ENCODE measurements around the gene XRN1.
"Not testable (repeated sequence)": the region's sequence is repeated elsewhere in the genome, so short reads cannot be mapped to it uniquely, and the experiment has no call there.

XRN1 gene, protein sequence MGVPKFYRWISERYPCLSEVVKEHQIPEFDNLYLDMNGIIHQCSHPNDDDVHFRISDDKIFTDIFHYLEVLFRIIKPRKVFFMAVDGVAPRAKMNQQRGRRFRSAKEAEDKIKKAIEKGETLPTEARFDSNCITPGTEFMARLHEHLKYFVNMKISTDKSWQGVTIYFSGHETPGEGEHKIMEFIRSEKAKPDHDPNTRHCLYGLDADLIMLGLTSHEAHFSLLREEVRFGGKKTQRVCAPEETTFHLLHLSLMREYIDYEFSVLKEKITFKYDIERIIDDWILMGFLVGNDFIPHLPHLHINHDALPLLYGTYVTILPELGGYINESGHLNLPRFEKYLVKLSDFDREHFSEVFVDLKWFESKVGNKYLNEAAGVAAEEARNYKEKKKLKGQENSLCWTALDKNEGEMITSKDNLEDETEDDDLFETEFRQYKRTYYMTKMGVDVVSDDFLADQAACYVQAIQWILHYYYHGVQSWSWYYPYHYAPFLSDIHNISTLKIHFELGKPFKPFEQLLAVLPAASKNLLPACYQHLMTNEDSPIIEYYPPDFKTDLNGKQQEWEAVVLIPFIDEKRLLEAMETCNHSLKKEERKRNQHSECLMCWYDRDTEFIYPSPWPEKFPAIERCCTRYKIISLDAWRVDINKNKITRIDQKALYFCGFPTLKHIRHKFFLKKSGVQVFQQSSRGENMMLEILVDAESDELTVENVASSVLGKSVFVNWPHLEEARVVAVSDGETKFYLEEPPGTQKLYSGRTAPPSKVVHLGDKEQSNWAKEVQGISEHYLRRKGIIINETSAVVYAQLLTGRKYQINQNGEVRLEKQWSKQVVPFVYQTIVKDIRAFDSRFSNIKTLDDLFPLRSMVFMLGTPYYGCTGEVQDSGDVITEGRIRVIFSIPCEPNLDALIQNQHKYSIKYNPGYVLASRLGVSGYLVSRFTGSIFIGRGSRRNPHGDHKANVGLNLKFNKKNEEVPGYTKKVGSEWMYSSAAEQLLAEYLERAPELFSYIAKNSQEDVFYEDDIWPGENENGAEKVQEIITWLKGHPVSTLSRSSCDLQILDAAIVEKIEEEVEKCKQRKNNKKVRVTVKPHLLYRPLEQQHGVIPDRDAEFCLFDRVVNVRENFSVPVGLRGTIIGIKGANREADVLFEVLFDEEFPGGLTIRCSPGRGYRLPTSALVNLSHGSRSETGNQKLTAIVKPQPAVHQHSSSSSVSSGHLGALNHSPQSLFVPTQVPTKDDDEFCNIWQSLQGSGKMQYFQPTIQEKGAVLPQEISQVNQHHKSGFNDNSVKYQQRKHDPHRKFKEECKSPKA (N-terminal part only)

DNA sequence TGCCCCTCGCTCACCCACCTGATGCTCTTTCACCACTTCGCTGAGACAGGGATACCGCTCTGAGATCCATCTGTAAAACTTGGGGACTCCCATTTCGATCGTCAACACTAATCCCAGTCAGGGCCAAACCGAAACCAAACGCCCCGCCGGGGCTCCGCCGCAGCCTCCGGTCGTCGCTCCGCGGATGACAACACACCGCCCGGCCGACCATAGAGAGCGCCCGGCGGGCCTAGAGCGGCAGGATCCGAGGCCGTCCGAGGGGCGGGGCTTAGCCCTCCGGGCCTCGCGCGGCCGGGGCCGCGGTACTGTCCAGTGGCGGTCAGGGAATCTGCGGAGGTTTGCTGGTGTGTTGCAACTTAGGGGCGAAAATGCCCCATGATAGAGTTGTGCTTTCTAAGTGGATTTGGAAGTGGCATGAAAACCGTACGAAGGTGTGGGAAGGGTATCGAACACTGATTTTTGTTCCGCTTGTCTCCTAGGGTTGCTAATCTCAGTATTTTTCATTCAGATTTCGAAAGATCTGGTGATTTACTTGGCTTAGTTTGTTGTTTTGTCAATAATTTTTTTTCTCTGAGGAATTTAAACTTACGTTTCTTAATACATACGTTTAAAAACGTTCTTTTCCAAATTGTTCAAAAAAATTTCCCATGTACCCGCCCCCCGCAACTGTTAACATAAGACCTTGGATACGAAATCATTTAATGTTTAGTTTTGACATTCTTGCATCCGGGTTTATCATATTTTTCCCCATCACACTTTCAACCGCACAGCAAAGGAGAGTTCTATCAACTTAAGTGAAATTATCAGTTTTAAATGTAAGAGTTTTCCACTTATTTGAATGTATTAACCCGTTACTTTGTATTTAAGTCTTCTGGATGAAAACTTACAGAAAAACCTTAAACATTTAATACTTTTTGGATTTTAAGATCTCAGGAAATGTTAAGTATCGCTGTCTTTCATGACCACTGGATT, at the start of gene XRN1:
XRN1 (minus strand) TSS at position 186 of the 972 bp plus-strand sequence; CDS start at position 93, 93 bp downstream.
- peak; percentile 92 for DNase-seq

DNA sequence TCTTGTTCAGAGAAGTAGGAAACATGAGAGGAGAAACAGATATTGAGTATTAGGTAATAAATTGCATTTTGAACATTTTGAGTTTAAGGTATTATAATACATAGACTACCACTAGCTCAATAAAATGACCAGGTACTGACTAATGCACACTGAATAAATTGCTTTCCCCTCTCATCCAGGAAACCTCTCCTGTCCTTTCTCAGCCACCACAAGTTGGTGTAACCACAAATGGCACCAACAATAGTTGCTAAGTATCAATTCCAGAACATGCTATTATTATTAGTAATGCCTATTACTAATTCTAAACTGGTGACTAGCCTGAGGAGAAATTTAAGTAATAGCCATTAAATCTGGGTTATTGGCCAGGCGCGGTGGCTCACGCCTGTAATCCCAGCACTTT, 47.3 kb upstream of the XRN1 start:
- DNase-seq, result no peak

GRCh38 chr3:142492184-142492583, 44.3 kb upstream of the XRN1 start:
- no peak for DNase-seq

DNA sequence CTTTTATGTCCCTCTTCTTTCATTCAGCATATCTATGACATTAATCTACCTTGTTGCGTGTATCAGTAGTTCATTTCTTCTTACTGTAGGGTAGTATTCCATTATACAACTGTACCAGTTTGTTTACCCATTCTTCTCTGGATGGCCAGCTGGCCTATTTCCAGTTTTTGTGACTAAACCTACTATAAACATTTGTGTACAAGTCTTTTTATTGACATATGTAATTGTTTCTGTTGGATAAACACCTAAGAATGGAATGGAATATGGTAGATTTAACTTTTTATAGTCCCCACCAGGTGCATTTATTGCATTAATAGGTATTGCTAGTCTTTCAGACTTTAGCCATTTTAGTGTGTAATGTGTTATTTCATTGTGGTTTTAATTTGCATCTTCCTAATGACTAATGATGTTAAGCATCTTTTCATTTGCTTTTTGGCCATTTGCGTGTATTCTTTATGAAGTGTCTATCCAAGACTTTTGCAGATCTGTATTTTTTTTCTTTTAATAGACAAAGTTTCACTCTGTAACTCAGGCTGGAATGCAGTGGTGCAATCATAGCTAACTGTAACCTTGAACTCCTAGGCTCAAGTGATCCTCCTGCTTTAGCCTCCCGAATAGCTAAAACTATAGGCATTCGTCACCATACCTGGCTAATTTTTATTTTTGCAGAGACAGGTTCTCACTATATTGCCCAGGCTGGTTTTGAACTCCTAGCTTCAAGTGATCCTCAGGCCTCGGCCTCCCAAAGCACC, 41.9 kb upstream of the XRN1 start:
- DNase-seq, result no peak

GRCh38 chr3:142484912-142485435, 37.1 kb upstream of the XRN1 start:
- DNase-seq, result no peak

- no peak for DNase-seq
Measured at GRCh38 chr3:142481196-142481595, 33.4 kb upstream of the XRN1 start.

DNA sequence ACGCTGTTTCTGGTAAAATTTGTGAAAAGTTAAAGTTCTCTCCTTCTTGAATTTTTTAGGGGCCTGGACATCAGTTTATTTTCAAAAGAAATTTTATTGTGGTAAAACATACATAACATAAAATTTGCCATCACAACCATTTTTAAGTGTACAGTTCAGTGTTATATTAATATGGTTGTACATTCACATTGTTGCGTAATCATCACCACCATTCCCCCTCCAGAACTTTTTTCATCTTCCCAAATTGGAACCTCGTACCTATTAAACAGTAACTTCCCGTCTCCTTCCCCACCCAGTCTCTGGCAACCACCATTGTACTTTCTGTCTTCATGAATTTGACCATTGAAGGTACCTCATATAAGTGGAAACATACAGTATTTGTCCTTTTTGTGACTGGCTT, 23.0 kb upstream of the XRN1 start:
- no peak for DNase-seq

DNA sequence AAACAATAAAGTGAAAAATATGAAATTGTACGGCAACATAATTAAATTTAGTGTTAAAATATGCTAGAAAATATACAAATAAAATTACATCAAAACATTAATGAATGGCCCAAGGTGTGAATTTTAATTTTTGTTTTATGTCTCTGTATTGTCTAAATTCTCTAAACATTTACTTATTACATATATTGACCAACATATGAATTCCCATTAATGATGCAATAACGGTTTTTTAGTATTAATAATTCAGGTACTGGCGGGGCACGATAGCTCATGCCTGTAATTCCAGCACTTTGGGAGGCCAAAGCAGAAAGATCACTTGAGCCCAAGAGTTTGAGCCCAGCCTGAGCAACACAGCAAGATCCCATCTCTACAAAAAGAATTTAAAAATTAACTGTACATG, 20.6 kb upstream of the XRN1 start:
- DNase-seq, result no peak

GRCh38 chr3:142467768-142468167, 19.9 kb upstream of the XRN1 start:
- DNase-seq, result no peak

DNA sequence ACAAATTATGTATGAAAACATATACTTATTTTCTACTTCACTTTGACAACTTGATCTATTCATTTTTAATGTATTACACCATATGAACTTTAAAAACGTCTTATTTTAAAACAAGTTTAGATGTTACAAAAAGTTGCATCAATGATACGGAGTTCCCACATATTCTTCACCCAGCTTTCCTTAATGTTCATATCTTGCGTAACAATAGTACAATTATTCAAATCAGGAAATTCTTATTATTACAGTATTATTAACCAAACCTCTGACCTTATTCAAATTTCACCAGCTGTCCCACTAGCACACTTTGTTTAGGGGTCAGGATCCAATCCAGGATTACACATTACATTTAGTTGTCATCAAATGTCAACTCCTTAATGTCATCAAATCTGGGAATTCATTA, 12.9 kb upstream of the XRN1 start:
- no peak for DNase-seq

DNA sequence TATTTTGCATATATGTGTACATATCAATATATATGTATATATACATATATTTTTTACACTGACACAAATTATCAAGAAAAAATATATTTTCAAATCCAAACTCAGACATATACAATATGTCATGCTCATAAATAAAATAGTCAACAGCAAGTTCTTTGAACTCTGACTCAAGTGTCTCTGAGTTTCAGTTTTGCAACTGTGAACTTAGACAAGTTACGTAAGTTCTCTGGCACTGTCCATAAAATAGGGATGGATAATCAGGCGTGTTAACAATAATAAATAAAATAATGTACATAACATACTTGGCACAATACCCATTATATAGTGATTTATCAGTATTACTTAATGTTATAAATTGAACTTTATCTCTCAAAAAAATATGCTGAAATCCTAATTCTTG, 12.1 kb upstream of the XRN1 start:
- DNase-seq, result no peak

DNA sequence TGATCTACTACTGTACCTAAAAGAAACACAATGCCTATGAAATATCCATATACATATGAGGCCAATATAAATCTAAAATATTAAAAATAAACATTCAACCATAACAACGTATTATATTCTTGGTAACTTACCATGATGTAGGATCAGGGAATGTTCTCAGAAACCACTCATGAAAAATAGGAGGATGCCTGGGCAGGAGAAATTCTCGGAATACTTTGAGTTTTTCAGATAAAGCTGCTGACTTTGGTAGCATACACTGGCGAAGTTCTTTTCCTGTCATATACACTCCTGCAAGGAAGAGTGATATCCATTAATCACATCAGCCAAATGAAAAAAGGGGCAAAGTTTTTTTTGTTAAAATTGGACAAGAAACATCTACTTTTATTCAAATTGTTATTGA, 11.3 kb upstream of the XRN1 start:
- DNase-seq, result no peak

- DNase-seq, result no peak
Measured at GRCh38 chr3:142450881-142451280, 3.0 kb upstream of the XRN1 start.

DNA sequence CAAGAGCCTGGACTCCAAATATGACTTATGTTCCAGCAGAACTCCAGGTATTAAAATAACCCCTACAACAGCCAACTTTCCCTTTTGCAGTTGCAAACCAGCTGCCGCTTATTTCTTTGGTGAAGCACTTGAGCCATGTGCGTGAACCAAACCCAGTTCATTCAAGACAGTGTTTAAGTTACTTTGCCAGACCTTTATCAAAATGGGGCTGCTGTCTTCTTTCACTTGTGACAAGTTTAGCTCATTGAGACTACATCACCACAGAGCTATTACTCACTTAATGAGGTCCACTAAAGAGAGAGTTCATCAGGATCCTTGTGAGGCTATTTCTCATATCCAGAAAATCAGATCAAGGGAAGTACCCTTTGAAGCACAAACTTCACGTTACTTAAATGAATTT, 2.4 kb upstream of the XRN1 start:
- DNase-seq, result no peak

GRCh38 chr3:142447301-142447851, 461 bp downstream of the XRN1 start:
- no peak for DNase-seq

- no peak for DNase-seq
Measured at GRCh38 chr3:142445816-142446254, 2.0 kb downstream of the XRN1 start.

DNA sequence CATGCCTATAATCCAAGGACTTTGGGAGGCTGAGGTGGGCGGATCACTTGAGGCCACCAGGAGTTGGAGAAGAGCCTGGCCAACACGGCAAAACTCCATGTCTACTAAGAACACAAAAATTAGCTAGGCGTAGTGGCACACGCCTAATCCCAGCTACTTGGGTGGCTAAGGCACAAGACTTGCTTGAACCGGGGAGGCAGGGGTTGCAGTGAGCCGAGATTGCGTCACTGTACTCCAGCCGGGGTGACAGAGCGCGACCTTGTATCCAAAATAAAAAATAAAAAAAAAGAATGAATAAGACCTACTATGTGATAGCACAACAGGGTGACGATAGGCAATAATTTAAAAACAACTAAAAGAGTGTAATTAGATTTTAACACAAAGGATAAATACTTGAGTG, 3.5 kb downstream of the XRN1 start:
- no peak for DNase-seq

DNA sequence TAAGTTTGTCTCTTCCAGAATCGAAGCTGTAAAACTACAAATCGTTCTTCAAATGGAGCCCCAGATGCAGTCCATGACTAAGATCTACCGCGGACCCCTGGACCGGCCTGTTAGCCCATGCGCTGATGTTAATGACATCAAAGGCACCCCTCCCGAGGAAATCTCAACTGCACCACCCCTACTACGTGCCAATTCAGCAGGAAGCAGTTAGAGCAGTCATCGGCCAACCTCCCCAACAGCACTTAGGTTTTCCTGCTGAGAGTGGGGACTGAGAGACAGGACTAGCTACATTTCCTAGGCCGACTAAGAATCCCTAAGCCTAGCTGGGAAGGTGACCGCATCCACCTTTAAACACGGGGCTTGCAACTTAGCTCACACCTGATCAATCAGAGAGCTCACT, 4.8 kb downstream of the XRN1 start:
- not testable (repeated sequence) for DNase-seq

DNA sequence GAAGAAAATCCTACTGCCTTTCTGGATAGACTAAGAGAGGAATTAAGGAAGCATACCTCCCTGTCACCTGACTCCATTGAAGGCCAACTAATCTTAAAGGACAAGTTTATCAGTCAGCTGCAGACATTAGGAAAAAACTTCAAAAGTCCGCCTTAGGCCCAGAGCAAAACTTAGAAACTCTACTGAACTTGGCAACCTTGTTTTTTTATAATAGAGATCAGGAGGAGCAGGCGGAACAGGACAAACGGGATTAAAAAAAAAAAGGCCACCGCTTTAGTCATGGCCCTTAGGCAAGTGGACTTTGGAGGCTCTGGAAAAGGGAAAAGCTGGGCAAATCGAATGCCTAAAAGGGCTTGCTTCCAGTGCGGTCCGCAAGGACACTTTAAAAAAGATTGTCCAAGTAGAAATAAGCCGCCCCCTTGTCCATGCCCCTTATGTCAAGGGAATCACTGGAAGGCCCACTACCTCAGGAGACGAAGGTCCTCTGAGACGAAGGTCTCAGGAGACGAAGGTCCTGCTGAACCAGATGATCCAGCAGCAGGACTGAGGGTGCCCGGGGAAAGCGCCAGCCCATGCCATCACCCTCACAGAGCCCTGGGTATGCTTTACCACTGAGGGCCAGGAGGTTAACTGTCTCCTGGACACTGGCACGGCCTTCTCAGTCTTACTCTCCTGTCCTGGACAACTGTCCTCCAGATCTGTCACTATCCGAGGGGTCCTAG, 8.2 kb downstream of the XRN1 start:
- DNase-seq, result not testable (repeated sequence)

GRCh38 chr3:142438096-142438495, 9.7 kb downstream of the XRN1 start:
- DNase-seq, result not testable (repeated sequence)
